ENCODE data around the gene SF3A1.

DNA sequence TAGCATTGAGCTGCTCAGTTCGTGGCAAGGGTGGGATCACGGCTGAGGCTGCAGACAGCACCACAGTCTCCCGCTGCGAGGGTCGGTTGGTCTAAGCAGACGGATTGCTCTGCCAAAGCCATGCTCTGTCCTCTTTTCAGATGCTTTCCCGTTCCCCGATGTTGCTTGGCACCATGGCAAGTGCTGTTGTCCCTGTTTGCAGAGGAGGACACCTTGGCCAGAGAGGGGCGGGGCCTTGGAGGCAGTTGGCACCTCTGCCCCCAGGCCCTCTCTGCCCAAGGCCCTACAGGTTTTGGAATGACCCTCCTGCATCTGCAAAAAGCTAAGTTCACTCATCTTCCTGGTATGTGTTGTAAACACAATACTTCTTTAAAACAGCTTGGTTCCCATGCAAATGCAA, 11.7 kb upstream of the SF3A1 start:
- no peak for TF ChIP-seq ELF1 (IDR thresholded peaks at IDR 0.05; ENCODE audit: borderline replicate concordance, low read depth)
- TF ChIP-seq TCF7L2 (IDR thresholded peaks at IDR 0.05; ENCODE audit: borderline replicate concordance, extremely low read depth, insufficient read depth, insufficient read length): no peak
- TF ChIP-seq SP1 (IDR thresholded peaks at IDR 0.05; ENCODE audit: low read depth): no peak
- no peak for TF ChIP-seq POLR2A (IDR thresholded peaks at IDR 0.05; ENCODE audit: borderline replicate concordance, extremely low read depth, insufficient read depth, insufficient read length)
- TF ChIP-seq, protein P1, sequence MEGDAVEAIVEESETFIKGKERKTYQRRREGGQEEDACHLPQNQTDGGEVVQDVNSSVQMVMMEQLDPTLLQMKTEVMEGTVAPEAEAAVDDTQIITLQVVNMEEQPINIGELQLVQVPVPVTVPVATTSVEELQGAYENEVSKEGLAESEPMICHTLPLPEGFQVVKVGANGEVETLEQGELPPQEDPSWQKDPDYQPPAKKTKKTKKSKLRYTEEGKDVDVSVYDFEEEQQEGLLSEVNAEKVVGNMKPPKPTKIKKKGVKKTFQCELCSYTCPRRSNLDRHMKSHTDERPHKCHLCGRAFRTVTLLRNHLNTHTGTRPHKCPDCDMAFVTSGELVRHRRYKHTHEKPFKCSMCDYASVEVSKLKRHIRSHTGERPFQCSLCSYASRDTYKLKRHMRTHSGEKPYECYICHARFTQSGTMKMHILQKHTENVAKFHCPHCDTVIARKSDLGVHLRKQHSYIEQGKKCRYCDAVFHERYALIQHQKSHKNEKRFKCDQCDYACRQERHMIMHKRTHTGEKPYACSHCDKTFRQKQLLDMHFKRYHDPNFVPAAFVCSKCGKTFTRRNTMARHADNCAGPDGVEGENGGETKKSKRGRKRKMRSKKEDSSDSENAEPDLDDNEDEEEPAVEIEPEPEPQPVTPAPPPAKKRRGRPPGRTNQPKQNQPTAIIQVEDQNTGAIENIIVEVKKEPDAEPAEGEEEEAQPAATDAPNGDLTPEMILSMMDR (IDR thresholded peaks at IDR 0.05 in 2 of 3, conservative IDR thresholded peaks at IDR 0.05 in 1 of 3; ENCODE audit: borderline replicate concordance in 1 of 3, insufficient read depth in 1 of 3, low read depth in 2 of 3, low read length in 2 of 3): no peak
- no peak for TF ChIP-seq ZFX (IDR thresholded peaks at IDR 0.05)
- TF ChIP-seq, protein P2, sequence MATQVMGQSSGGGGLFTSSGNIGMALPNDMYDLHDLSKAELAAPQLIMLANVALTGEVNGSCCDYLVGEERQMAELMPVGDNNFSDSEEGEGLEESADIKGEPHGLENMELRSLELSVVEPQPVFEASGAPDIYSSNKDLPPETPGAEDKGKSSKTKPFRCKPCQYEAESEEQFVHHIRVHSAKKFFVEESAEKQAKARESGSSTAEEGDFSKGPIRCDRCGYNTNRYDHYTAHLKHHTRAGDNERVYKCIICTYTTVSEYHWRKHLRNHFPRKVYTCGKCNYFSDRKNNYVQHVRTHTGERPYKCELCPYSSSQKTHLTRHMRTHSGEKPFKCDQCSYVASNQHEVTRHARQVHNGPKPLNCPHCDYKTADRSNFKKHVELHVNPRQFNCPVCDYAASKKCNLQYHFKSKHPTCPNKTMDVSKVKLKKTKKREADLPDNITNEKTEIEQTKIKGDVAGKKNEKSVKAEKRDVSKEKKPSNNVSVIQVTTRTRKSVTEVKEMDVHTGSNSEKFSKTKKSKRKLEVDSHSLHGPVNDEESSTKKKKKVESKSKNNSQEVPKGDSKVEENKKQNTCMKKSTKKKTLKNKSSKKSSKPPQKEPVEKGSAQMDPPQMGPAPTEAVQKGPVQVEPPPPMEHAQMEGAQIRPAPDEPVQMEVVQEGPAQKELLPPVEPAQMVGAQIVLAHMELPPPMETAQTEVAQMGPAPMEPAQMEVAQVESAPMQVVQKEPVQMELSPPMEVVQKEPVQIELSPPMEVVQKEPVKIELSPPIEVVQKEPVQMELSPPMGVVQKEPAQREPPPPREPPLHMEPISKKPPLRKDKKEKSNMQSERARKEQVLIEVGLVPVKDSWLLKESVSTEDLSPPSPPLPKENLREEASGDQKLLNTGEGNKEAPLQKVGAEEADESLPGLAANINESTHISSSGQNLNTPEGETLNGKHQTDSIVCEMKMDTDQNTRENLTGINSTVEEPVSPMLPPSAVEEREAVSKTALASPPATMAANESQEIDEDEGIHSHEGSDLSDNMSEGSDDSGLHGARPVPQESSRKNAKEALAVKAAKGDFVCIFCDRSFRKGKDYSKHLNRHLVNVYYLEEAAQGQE (IDR thresholded peaks at IDR 0.05; ENCODE audit: low read depth): no peak
- TF ChIP-seq, protein P3, sequence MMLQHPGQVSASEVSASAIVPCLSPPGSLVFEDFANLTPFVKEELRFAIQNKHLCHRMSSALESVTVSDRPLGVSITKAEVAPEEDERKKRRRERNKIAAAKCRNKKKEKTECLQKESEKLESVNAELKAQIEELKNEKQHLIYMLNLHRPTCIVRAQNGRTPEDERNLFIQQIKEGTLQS (IDR thresholded peaks at IDR 0.05): no peak
- TF ChIP-seq JUND (IDR thresholded peaks at IDR 0.05): no peak
- TF ChIP-seq POLR2AphosphoS5 (IDR thresholded peaks at IDR 0.05; ENCODE audit: low read depth, low read length): no peak
- no peak for TF ChIP-seq FOSL1 (IDR thresholded peaks at IDR 0.05; ENCODE audit: low read depth)
- TF ChIP-seq EZH2 (IDR thresholded peaks at IDR 0.05): no peak
- TF ChIP-seq RAD21 (IDR thresholded peaks at IDR 0.05; ENCODE audit: low read depth): no peak
- TF ChIP-seq SRF (IDR thresholded peaks at IDR 0.05; ENCODE audit: low read depth): no peak
